Measurements from ENCODE around the gene HPGD. TPM values are rescaled to one million over a fixed set of nuclear protein-coding genes. Genes with fewer than 3 reads are reported as not detected.

Gene HPGD
- total and polyA plus RNA-seq, 9 of the 15 experiments (the other 6 are each of a cell fraction or from before 2014, with no cell fraction given): 2.3 to 8.6 (median 4.8) TPM

- Histone ChIP-seq H3K27me3 (ENCODE audit: control insufficient read depth in 2 of 2, insufficient read depth in 2 of 2, low read length in 2 of 2) (no peaks in the 10 kb centered on the region), H3K4me2 (ENCODE audit: insufficient read depth, low read length) (no peak overlapping the region), H3K36me3 (ENCODE audit: control insufficient read depth, insufficient read depth, low read length) (no peaks in the 10 kb centered on the region), H4K20me1 (replicated peaks; ENCODE audit: control insufficient read depth, insufficient read depth, low read length) (no peaks in the 10 kb centered on the region), H2AFZ (ENCODE audit: low read depth, low read length) (peak overlapping the region; percentile 94), H3K9me3 (replicated peaks; ENCODE audit: control insufficient read depth, insufficient read depth, low read depth, low read length) (no peaks in the 10 kb centered on the region; the same call in 1 of the 2 replicates), H3K9me1 (ENCODE audit: control insufficient read depth, insufficient read depth, low read length) (no peaks in the 10 kb centered on the region), H3K27ac (ENCODE audit: extremely low read depth, low read depth, low read length) (no peak overlapping the region), H3K4me1 (replicated peaks in 1 of 2; ENCODE audit: control insufficient read depth in 2 of 2, insufficient read depth in 2 of 2, low read length in 2 of 2) (peaks cover 0 to 11% of the 10 kb centered on the region in 2 experiments; a peak in 4 of 5 replicates), H3K4me3 (no peak overlapping the region), H3K9ac (ENCODE audit: insufficient read depth in 1 of 2, low read depth in 2 of 2, low read length in 2 of 2) (no peak overlapping the region), H3K79me2 (ENCODE audit: control insufficient read depth, insufficient read depth, low read length) (no peaks in the 10 kb centered on the region)
- CTCF ChIA-PET (ENCODE audit: low intra/inter-chr PET ratio): no interaction called here
- TF ChIP-seq CHD7 (IDR thresholded peaks at IDR 0.05; ENCODE audit: low read depth, low read length) (no peak), ZNF121 (CRISPR knock-in tag; conservative IDR thresholded peaks at IDR 0.05) (no peak), KAT8 (IDR thresholded peaks at IDR 0.05; ENCODE audit: low read depth) (no peak)
- TF ChIP-seq, protein P1, sequence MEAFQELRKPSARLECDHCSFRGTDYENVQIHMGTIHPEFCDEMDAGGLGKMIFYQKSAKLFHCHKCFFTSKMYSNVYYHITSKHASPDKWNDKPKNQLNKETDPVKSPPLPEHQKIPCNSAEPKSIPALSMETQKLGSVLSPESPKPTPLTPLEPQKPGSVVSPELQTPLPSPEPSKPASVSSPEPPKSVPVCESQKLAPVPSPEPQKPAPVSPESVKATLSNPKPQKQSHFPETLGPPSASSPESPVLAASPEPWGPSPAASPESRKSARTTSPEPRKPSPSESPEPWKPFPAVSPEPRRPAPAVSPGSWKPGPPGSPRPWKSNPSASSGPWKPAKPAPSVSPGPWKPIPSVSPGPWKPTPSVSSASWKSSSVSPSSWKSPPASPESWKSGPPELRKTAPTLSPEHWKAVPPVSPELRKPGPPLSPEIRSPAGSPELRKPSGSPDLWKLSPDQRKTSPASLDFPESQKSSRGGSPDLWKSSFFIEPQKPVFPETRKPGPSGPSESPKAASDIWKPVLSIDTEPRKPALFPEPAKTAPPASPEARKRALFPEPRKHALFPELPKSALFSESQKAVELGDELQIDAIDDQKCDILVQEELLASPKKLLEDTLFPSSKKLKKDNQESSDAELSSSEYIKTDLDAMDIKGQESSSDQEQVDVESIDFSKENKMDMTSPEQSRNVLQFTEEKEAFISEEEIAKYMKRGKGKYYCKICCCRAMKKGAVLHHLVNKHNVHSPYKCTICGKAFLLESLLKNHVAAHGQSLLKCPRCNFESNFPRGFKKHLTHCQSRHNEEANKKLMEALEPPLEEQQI (IDR thresholded peaks at IDR 0.05): no peak
- DNase-seq (ENCODE audit: extremely low read depth in 1 of 4, low spot score in 3 of 4): no peak
- in situ Hi-C loops (cut with MboI) (no loop called here), intact Hi-C loops (cut with micrococcal nuclease) (no loop called here)
- ATAC-seq: no peak
- 70% methylated on average over 10 of the region's 10 CpGs for WGBS (ENCODE audit: insufficient coverage, low coverage, missing lambda C conversion rate)
- POLR2A ChIA-PET: no interaction called here
- FAIRE-seq: no peak
- BruUV-seq (replicated peaks): no TSS peak
Observed at GRCh38 chr4:174540175-174540574, 17.9 kb upstream of the HPGD start.
